Astrocyte (in vitro differentiated cells and primary cell): ENCODE measurements around the gene SDR42E2. TPM values are rescaled to one million over a fixed set of nuclear protein-coding genes. Genes with fewer than 3 reads are reported as not detected.

ENCODE experiments used
- DNase-seq: peaks from one replicate; pipeline ENCODE4 v3.0.0-alpha.2; 2010; ENCODE audit warnings: low read depth
- FAIRE-seq: peaks from 2 replicates; lab custom pipeline; 2011; peaks lifted over from hg19 to GRCh38; lab: Jason Lieb, UNC
- H2AFZ ChIP-seq: 2 replicates; pipeline ENCODE4 v1.6.0; 2012; ENCODE audit warnings: low read depth, low read length, inconsistent platforms
- H3K27ac ChIP-seq: 2 replicates; pipeline ENCODE4 v1.5.1; 2011; ENCODE audit warnings: low read depth, low read length, inconsistent platforms
- H3K27me3 ChIP-seq: 2 replicates; pipeline ENCODE4 v1.6.0; 2011; ENCODE audit warnings: low read length, inconsistent platforms; ENCODE audit not compliant: insufficient read depth
- H3K36me3 ChIP-seq: 2 replicates; pipeline ENCODE4 v1.5.1; 2011; ENCODE audit warnings: low read length, inconsistent platforms; ENCODE audit not compliant: insufficient read depth
- H3K4me1 ChIP-seq: 2 replicates; pipeline ENCODE4 v1.5.1; 2011; ENCODE audit warnings: low read length, inconsistent platforms; ENCODE audit not compliant: insufficient read depth
- H3K4me2 ChIP-seq: 2 replicates; pipeline ENCODE4 v1.6.0; 2012; ENCODE audit warnings: low read length, inconsistent platforms
- H3K4me3 ChIP-seq: 2 replicates; pipeline ENCODE4 v1.5.1; 2011; ENCODE audit warnings: low read depth, mild to moderate bottlenecking, low read length, inconsistent platforms; ENCODE audit not compliant: insufficient read depth
- H3K79me2 ChIP-seq: 2 replicates; pipeline ENCODE4 v1.6.0; 2012; ENCODE audit warnings: mild to moderate bottlenecking, low read length, inconsistent platforms; ENCODE audit not compliant: insufficient read depth
- H3K9ac ChIP-seq: 2 replicates; pipeline ENCODE4 v1.6.0; 2012; ENCODE audit warnings: mild to moderate bottlenecking, low read length, inconsistent platforms
- H3K9me3 ChIP-seq: 2 replicates; pipeline ENCODE4 v1.5.1; 2012; ENCODE audit warnings: low read depth, mild to moderate bottlenecking, low read length, inconsistent platforms; ENCODE audit not compliant: insufficient read depth
- H4K20me1 ChIP-seq: 2 replicates; pipeline ENCODE4 v1.6.0; 2012; ENCODE audit warnings: low read length, inconsistent platforms; ENCODE audit not compliant: insufficient read depth
- H3K27ac Mint-ChIP-seq: one replicate; pipeline ENCODE4 v1.8.0; 2021; ENCODE audit warnings: mild to moderate bottlenecking, mixed read lengths; ENCODE audit not compliant: unreplicated experiment
- H3K27me3 Mint-ChIP-seq: one replicate; pipeline ENCODE4 v1.8.0; 2021; ENCODE audit warnings: low read depth, mixed read lengths; ENCODE audit not compliant: unreplicated experiment
- H3K36me3 Mint-ChIP-seq: one replicate; pipeline ENCODE4 v1.8.0; 2021; ENCODE audit warnings: low read depth, mixed read lengths; ENCODE audit not compliant: unreplicated experiment
- H3K4me1 Mint-ChIP-seq: one replicate; pipeline ENCODE4 v1.8.0; 2021; ENCODE audit warnings: low read depth, mixed read lengths; ENCODE audit not compliant: unreplicated experiment
- H3K4me3 Mint-ChIP-seq: one replicate; pipeline ENCODE4 v1.8.0; 2021; ENCODE audit warnings: mild to moderate bottlenecking, moderate library complexity, mixed read lengths; ENCODE audit not compliant: unreplicated experiment
- H3K9me3 Mint-ChIP-seq: one replicate; pipeline ENCODE4 v1.8.0; 2021; ENCODE audit warnings: mild to moderate bottlenecking, mixed read lengths; ENCODE audit not compliant: unreplicated experiment
- EZH2 ChIP-seq: IDR thresholded peaks from 2 replicates; pipeline ENCODE4 v1.6.1; 2012; ENCODE audit warnings: mild to moderate bottlenecking, low read length, inconsistent platforms; ENCODE audit not compliant: insufficient read depth
- total RNA-seq: library from RNA; stranded (reverse); gene quantifications from 2 replicates; pipeline ENCODE4 v1.2.1, GENCODE V29; 2021
- TF ChIP-seq, protein P1 (sequence below): IDR thresholded peaks from 2 replicates; pipeline ENCODE4 v1.5.1; 2011; ENCODE audit warnings: low read depth, mild to moderate bottlenecking, inconsistent platforms, low read length, moderate library complexity; ENCODE audit not compliant: insufficient read depth

SDR42E2 gene
- total RNA-seq, 1 donor from 2014 or later, result not detected

DNA sequence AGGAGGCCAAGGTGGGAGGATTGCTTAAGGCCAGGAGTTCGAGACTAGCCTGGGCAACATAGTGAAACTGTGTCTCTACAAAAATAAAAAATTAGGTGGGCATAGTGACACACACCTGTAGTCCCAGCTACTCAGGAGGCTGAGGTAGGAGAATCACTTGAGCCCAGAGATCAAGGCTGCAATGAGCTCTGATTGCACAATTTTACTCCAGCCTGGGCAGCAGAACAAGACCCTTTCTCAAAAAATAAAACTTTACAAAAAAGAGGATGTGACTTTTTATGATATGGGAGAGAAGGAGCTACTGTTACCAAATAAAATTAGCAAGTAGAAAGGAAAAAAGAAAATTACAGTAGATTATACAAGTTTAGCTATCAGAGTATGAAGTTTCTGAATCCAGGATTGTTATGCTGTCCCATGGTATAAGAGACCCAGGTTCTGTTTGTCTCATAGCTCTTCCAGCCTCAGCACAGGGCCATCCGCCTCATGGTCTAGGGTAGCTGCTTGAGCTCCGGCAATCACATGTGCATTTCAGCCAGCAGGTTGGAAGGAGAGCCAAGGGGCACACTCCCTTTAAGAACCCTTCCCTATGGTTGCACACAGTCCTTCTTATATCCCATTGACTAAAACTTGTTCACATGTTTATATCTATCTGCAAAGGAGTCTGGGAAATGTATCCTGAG lies 57.2 kb downstream of the SDR42E2 start:
- no peaks in the 10 kb centered on the region for H3K9me3 Mint-ChIP-seq
- no peak overlapping the region for H3K27ac ChIP-seq
- no peaks in the 10 kb centered on the region for H3K27me3 Mint-ChIP-seq

DNA sequence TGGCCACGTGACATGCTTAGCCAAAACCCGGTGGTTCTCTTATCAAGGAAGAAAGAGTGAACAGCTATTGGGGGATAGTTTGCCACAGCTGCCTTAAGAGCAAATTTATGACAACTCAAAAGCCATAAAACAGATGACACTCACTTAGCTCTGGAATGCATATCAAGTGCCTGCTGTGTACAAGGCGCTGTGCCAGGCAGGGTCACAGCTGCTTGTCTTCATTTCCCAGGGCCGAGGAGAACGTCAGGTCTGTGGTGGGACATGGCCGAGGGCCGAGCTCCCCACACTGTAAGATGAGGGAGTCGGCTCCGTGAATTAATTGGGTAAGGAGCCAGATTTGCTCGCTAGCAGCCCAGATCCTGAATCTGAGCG lies 57.7 kb downstream of the SDR42E2 start:
- no peak overlapping the region for H3K4me2 ChIP-seq
- H3K4me1 Mint-ChIP-seq, result no peaks in the 10 kb centered on the region
- no peak overlapping the region for H3K27ac Mint-ChIP-seq
- TF ChIP-seq, protein P1, sequence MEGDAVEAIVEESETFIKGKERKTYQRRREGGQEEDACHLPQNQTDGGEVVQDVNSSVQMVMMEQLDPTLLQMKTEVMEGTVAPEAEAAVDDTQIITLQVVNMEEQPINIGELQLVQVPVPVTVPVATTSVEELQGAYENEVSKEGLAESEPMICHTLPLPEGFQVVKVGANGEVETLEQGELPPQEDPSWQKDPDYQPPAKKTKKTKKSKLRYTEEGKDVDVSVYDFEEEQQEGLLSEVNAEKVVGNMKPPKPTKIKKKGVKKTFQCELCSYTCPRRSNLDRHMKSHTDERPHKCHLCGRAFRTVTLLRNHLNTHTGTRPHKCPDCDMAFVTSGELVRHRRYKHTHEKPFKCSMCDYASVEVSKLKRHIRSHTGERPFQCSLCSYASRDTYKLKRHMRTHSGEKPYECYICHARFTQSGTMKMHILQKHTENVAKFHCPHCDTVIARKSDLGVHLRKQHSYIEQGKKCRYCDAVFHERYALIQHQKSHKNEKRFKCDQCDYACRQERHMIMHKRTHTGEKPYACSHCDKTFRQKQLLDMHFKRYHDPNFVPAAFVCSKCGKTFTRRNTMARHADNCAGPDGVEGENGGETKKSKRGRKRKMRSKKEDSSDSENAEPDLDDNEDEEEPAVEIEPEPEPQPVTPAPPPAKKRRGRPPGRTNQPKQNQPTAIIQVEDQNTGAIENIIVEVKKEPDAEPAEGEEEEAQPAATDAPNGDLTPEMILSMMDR, result no peak
- TF ChIP-seq EZH2, result no peak
- H3K27me3 ChIP-seq, result no peaks in the 10 kb centered on the region
- peaks cover 80% of the 10 kb centered on the region for H4K20me1 ChIP-seq
- H3K4me1 ChIP-seq, result peaks cover 9% of the 10 kb centered on the region
- H3K27ac ChIP-seq, result no peak overlapping the region
- H3K4me3 ChIP-seq, result no peak overlapping the region
- no peak overlapping the region for H3K4me3 Mint-ChIP-seq
- no peaks in the 10 kb centered on the region for H3K36me3 ChIP-seq
- no peak for DNase-seq
- no peaks in the 10 kb centered on the region for H3K9me3 ChIP-seq
- H3K9me3 Mint-ChIP-seq, result no peaks in the 10 kb centered on the region
- H2AFZ ChIP-seq, result no peak overlapping the region
- peaks cover 47% of the 10 kb centered on the region for H3K79me2 ChIP-seq
- H3K9ac ChIP-seq, result no peak overlapping the region
- FAIRE-seq, result no peak
- H3K36me3 Mint-ChIP-seq, result peaks cover 7% of the 10 kb centered on the region
- H3K27me3 Mint-ChIP-seq, result no peaks in the 10 kb centered on the region

More for the DNA sequence above, 57.2 kb downstream of the SDR42E2 start:
- Histone ChIP-seq H3K36me3 (no peaks in the 10 kb centered on the region), H3K9me3 (no peaks in the 10 kb centered on the region), H4K20me1 (peaks cover 80% of the 10 kb centered on the region), H3K27me3 (no peaks in the 10 kb centered on the region), H2AFZ (no peak overlapping the region), H3K4me3 (no peak overlapping the region), H3K79me2 (peaks cover 48% of the 10 kb centered on the region), H3K4me2 (no peak overlapping the region), H3K9ac (no peak overlapping the region), H3K4me1 (peaks cover 9% of the 10 kb centered on the region)
- Mint-ChIP-seq H3K4me1 (no peaks in the 10 kb centered on the region), H3K4me3 (no peak overlapping the region), H3K36me3 (peaks cover 11% of the 10 kb centered on the region), H3K27ac (no peak overlapping the region)
- TF ChIP-seq EZH2, result no peak
- TF ChIP-seq, protein P1, result no peak
- no peak for FAIRE-seq
- no peak for DNase-seq

DNA sequence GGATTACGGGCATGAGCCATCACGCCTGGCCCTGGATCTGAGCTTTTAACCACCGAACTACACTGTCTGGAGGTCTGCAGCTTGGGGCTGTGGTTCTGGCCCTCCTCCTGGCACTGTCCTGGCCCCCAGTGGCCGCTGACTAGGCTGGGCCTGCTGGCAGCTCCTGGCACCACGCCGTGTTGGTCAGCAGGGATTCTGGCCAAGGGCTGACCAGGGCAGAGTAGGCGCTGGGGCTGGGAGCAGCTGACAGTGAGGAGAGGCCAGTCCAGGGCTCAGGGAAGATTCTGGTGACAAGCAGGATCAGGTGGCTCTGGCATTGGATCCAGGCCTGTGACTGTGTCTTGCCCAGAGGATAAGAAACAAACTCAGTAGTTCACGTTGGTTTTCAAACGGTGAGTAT lies 58.4 kb downstream of the SDR42E2 start:
- H3K9me3 Mint-ChIP-seq, result no peaks in the 10 kb centered on the region
- no peaks in the 10 kb centered on the region for H3K36me3 ChIP-seq
- no peak overlapping the region for H3K27ac ChIP-seq
- H3K4me3 Mint-ChIP-seq, result no peak overlapping the region
- H3K4me2 ChIP-seq, result no peak overlapping the region
- H3K4me3 ChIP-seq, result no peak overlapping the region
- peaks cover 77% of the 10 kb centered on the region for H4K20me1 ChIP-seq
- no peak overlapping the region for H3K9ac ChIP-seq
- H3K9me3 ChIP-seq, result no peaks in the 10 kb centered on the region
- peaks cover 6% of the 10 kb centered on the region for H3K36me3 Mint-ChIP-seq
- no peak overlapping the region for H3K27ac Mint-ChIP-seq
- FAIRE-seq, result no peak
- peaks cover 3% of the 10 kb centered on the region for H3K4me1 ChIP-seq
- H3K27me3 Mint-ChIP-seq, result no peaks in the 10 kb centered on the region
- H3K4me1 Mint-ChIP-seq, result no peaks in the 10 kb centered on the region
- DNase-seq, result no peak
- no peak overlapping the region for H2AFZ ChIP-seq
- peaks cover 42% of the 10 kb centered on the region for H3K79me2 ChIP-seq
- H3K27me3 ChIP-seq, result no peaks in the 10 kb centered on the region
- TF ChIP-seq, protein P1, result no peak
- no peak for TF ChIP-seq EZH2
